ENCODE measurements around the gene FSTL4.

FSTL4 gene

DNA sequence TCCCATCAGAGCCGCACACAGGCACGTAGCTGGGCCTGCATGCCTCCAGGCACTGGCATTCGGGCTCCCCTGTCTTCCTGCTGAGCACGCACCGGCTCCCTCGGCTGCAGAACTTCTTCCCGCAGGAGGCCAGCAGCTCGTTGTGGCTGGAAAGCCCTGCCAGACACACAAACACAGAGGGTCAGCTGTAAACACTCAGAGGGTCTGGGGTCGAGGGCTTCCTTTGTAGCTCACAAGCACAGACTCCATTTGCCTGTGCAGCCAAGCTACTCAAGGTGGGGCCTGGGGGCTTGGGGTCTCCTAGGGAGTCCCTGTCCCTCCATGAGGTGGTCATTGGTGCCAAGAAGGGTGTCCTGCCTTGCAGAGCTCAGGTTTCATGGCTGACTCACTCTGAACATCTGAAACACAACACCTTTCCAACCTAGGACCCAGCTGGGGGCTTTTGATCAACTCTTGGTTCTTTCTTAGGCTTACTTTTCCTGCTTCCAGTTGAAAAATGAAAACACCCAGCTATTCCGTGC, 211.4 kb downstream of the FSTL4 start:
- H3K27me3 ChIP-seq (ENCODE audit: insufficient read depth, low read length, poor library complexity), result no peaks in the 10 kb centered on the region
- no peak overlapping the region for H3K4me2 ChIP-seq (ENCODE audit: insufficient read depth, low read length)
- no peak overlapping the region for H2AFZ ChIP-seq (ENCODE audit: low read depth, low read length)
- no peak overlapping the region for H3K27ac ChIP-seq (ENCODE audit: low read length)
- no peaks in the 10 kb centered on the region for H3K79me2 ChIP-seq (ENCODE audit: insufficient read depth, low read length)
- H3K4me1 ChIP-seq (ENCODE audit: insufficient read depth, low read length), result no peaks in the 10 kb centered on the region
- no peaks in the 10 kb centered on the region for H4K20me1 ChIP-seq (ENCODE audit: insufficient read depth, low read length)
- no peak overlapping the region for H3K9ac ChIP-seq (ENCODE audit: low read depth, low read length)
- TF ChIP-seq EZH2 (IDR thresholded peaks at IDR 0.05; ENCODE audit: borderline replicate concordance, low read depth, low read length, severe bottlenecking) (no peak), CTCF (IDR thresholded peaks at IDR 0.05; ENCODE audit: borderline replicate concordance, extremely low read depth, low read length, poor library complexity, severe bottlenecking) (no peak)
- H3K36me3 ChIP-seq (ENCODE audit: insufficient read depth, low read length), result no peaks in the 10 kb centered on the region
- H3K4me3 ChIP-seq (ENCODE audit: low read depth in 1 of 2, low read length in 2 of 2), result no peak overlapping the region
- ATAC-seq (ENCODE audit: insufficient read depth, low read depth), result no peak
- no peaks in the 10 kb centered on the region for H3K9me3 ChIP-seq (ENCODE audit: insufficient read depth, low read length, severe bottlenecking)
- DNase-seq, result no peak

DNA sequence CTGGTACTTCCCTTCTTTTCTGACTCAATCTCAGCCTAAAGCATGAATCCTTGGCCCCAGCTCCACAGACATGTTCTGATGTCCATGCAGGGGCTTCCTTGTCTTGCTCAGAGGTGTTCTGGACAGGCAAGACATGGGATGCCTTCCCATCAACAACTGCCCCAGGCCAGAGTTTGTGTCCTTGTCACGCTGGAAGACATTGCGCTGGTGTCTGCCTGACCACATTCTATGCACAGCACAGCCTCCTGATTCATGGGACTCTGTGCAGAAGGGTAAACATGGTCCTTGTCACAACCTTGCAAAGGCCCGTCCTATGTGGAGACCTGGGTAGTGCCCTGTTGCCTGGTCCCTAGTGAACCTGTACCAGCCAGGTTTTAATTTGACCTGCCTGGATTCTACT, 212.2 kb downstream of the FSTL4 start:
- H3K27me3 ChIP-seq (ENCODE audit: insufficient read depth, low read length, poor library complexity), result no peaks in the 10 kb centered on the region
- no peaks in the 10 kb centered on the region for H4K20me1 ChIP-seq (ENCODE audit: insufficient read depth, low read length)
- H3K4me1 ChIP-seq (ENCODE audit: insufficient read depth, low read length), result no peaks in the 10 kb centered on the region
- no peak overlapping the region for H3K4me2 ChIP-seq (ENCODE audit: insufficient read depth, low read length)
- no peaks in the 10 kb centered on the region for H3K9me3 ChIP-seq (ENCODE audit: insufficient read depth, low read length, severe bottlenecking)
- TF ChIP-seq EZH2 (IDR thresholded peaks at IDR 0.05; ENCODE audit: borderline replicate concordance, low read depth, low read length, severe bottlenecking) (no peak), CTCF (IDR thresholded peaks at IDR 0.05; ENCODE audit: borderline replicate concordance, extremely low read depth, low read length, poor library complexity, severe bottlenecking) (no peak)
- no peak overlapping the region for H2AFZ ChIP-seq (ENCODE audit: low read depth, low read length)
- H3K27ac ChIP-seq (ENCODE audit: low read length), result no peak overlapping the region
- no peaks in the 10 kb centered on the region for H3K79me2 ChIP-seq (ENCODE audit: insufficient read depth, low read length)
- H3K4me3 ChIP-seq (ENCODE audit: low read depth in 1 of 2, low read length in 2 of 2), result no peak overlapping the region
- H3K9ac ChIP-seq (ENCODE audit: low read depth, low read length), result no peak overlapping the region
- no peak for DNase-seq
- no peak for ATAC-seq (ENCODE audit: insufficient read depth, low read depth)
- no peaks in the 10 kb centered on the region for H3K36me3 ChIP-seq (ENCODE audit: insufficient read depth, low read length)

DNA sequence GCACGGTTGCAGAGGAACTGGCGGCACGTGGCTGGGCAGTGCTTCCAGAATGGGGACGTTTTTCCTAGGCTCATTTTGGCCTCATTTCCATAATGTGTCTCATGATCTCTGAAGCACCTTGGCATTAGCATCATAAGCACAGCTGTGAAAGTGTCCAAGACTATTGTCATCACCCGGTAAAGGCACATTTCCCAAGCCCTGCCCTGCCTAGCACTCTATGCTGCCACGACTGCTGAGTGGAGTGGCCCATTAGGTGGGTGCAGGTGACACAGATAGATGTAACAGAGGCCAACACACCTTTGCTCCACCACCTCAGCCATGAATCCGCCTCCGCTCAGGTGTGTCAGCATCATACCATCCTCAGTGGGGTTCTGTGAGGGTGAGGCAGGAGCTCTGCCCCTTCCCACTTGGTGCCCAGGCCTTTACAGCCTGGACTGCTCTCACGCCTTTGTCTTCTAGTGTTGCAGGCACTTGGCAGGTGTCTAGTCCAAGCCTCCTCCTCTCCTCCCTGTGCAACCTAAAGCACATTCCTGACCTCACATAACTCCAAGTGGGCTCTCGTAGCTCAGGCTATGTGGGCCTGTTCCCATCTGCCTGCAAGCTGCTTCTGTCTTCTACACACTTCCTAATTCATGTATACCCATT, 213.0 kb downstream of the FSTL4 start:
- H3K4me2 ChIP-seq (ENCODE audit: insufficient read depth, low read length), result no peak overlapping the region
- H3K9me3 ChIP-seq (ENCODE audit: insufficient read depth, low read length, severe bottlenecking), result no peaks in the 10 kb centered on the region
- no peak overlapping the region for H3K9ac ChIP-seq (ENCODE audit: low read depth, low read length)
- H3K79me2 ChIP-seq (ENCODE audit: insufficient read depth, low read length), result no peaks in the 10 kb centered on the region
- H3K27me3 ChIP-seq (ENCODE audit: insufficient read depth, low read length, poor library complexity), result no peaks in the 10 kb centered on the region
- TF ChIP-seq EZH2 (IDR thresholded peaks at IDR 0.05; ENCODE audit: borderline replicate concordance, low read depth, low read length, severe bottlenecking) (no peak), CTCF (IDR thresholded peaks at IDR 0.05; ENCODE audit: borderline replicate concordance, extremely low read depth, low read length, poor library complexity, severe bottlenecking) (no peak)
- H3K36me3 ChIP-seq (ENCODE audit: insufficient read depth, low read length), result no peaks in the 10 kb centered on the region
- no peaks in the 10 kb centered on the region for H4K20me1 ChIP-seq (ENCODE audit: insufficient read depth, low read length)
- no peak overlapping the region for H3K27ac ChIP-seq (ENCODE audit: low read length)
- H3K4me1 ChIP-seq (ENCODE audit: insufficient read depth, low read length), result no peaks in the 10 kb centered on the region
- ATAC-seq (ENCODE audit: insufficient read depth, low read depth) (no peak), DNase-seq (no peak)
- H3K4me3 ChIP-seq (ENCODE audit: low read depth in 1 of 2, low read length in 2 of 2), result no peak overlapping the region
- no peak overlapping the region for H2AFZ ChIP-seq (ENCODE audit: low read depth, low read length)
